ENCODE measurements around the gene XXYLT1. TPM values are rescaled to one million over a fixed set of nuclear protein-coding genes. Genes with fewer than 3 reads are reported as not detected.

Gene XXYLT1
- total and polyA plus RNA-seq, 2 of the 8 experiments (the other 6 are each of a cell fraction or from before 2014, with no cell fraction given), result 18.9 to 23.8 TPM

DNA sequence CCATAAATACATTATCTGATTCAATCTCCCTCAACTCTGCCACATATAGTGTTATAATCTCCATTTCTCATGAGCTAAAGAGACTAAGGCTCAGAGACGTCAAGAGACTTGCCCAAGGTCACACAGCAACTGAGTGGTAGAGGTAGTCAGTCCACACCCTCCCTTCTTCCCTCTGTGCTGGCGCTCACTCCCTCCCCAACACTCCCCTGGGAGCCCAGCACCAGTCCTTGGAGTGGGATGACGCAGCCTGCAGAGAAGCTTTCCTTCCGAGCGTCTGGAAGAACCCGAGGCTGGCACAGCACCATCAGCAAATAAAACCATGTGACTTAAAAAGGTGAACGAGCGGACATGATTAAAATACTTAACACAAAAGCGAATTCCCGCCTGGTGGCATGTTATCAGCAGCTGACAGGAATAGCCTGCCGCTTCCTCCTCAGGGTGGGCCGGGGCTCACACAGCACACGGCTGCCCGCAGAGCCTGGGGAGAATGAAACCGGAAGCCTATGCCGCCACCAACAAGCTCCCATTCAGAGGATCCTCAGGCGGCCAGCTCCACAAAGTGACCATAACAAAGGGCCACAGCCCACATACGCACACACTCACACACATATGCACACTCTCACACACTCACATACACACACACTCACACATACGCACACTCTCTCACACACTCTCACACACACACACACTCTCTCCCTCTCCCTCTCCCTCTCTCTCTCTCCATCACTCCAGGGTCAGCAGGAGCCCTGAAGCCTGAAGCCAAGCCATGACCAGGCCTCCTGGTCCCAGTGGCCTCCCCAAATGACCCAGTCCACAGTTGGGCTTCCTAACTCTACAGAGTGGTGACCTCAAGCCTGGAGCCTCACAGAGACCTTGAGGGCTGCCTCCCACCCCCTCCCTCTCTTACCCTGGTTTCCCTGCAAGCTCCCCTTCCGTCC lies 120.5 kb downstream of the XXYLT1 start (continued):
- TF ChIP-seq HDAC2 (IDR thresholded peaks at IDR 0.05; ENCODE audit: borderline replicate concordance in 1 of 2, low read depth in 2 of 2, low read length in 2 of 2), result peak in 1 of 2 experiments; percentile 24; a peak in 1 of 4 replicates
- TF ChIP-seq HDAC6 (IDR thresholded peaks at IDR 0.05; ENCODE audit: low read depth, low read length), result no peak
- TF ChIP-seq SIN3A (conservative IDR thresholded peaks at IDR 0.05 in 1 of 2, IDR thresholded peaks at IDR 0.05 in 1 of 2; ENCODE audit: low read depth in 1 of 2, low read length in 2 of 2), result no peak
- no peak for TF ChIP-seq POLR2A (IDR thresholded peaks at IDR 0.05; ENCODE audit: control extremely low read depth in 1 of 2, low read depth in 2 of 2, low read length in 2 of 2)
- TF ChIP-seq RFX5 (IDR thresholded peaks at IDR 0.05; ENCODE audit: borderline replicate concordance, low read depth, low read length), result no peak
- TF ChIP-seq, protein P1, sequence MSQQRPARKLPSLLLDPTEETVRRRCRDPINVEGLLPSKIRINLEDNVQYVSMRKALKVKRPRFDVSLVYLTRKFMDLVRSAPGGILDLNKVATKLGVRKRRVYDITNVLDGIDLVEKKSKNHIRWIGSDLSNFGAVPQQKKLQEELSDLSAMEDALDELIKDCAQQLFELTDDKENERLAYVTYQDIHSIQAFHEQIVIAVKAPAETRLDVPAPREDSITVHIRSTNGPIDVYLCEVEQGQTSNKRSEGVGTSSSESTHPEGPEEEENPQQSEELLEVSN (IDR thresholded peaks at IDR 0.05), result peak; percentile 80
- no peak for TF ChIP-seq TAF7 (optimal IDR thresholded peaks at IDR 0.05; ENCODE audit: borderline replicate concordance, low read depth, low read length)
- no peak for TF ChIP-seq SAP30 (IDR thresholded peaks at IDR 0.05; ENCODE audit: insufficient read depth, insufficient replicate concordance, low read length)
- TF ChIP-seq, protein P2, sequence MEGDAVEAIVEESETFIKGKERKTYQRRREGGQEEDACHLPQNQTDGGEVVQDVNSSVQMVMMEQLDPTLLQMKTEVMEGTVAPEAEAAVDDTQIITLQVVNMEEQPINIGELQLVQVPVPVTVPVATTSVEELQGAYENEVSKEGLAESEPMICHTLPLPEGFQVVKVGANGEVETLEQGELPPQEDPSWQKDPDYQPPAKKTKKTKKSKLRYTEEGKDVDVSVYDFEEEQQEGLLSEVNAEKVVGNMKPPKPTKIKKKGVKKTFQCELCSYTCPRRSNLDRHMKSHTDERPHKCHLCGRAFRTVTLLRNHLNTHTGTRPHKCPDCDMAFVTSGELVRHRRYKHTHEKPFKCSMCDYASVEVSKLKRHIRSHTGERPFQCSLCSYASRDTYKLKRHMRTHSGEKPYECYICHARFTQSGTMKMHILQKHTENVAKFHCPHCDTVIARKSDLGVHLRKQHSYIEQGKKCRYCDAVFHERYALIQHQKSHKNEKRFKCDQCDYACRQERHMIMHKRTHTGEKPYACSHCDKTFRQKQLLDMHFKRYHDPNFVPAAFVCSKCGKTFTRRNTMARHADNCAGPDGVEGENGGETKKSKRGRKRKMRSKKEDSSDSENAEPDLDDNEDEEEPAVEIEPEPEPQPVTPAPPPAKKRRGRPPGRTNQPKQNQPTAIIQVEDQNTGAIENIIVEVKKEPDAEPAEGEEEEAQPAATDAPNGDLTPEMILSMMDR (IDR thresholded peaks at IDR 0.05; ENCODE audit: control extremely low read depth in 1 of 3, insufficient read depth in 1 of 3, low read depth in 1 of 3, low read length in 3 of 3), result no peak
- TF ChIP-seq TEAD4 (IDR thresholded peaks at IDR 0.05; ENCODE audit: low read depth, low read length), result no peak
- TF ChIP-seq SIX5 (IDR thresholded peaks at IDR 0.05; ENCODE audit: low read depth, low read length), result no peak
- TF ChIP-seq SP4 (IDR thresholded peaks at IDR 0.05; ENCODE audit: low read length), result no peak
- no peak for TF ChIP-seq BACH1 (IDR thresholded peaks at IDR 0.05; ENCODE audit: low read length)
- 0 out of 2 replicates have a peak, but pooled peaks have one; percentile 14 for TF ChIP-seq SP1 (IDR thresholded peaks at IDR 0.05; ENCODE audit: low read depth, low read length)
- no peak for TF ChIP-seq POU5F1 (IDR thresholded peaks at IDR 0.05; ENCODE audit: low read depth, low read length)
- no peak for TF ChIP-seq JUND (IDR thresholded peaks at IDR 0.05; ENCODE audit: low read length)
- TF ChIP-seq, protein P3, sequence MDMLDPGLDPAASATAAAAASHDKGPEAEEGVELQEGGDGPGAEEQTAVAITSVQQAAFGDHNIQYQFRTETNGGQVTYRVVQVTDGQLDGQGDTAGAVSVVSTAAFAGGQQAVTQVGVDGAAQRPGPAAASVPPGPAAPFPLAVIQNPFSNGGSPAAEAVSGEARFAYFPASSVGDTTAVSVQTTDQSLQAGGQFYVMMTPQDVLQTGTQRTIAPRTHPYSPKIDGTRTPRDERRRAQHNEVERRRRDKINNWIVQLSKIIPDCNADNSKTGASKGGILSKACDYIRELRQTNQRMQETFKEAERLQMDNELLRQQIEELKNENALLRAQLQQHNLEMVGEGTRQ (IDR thresholded peaks at IDR 0.05; ENCODE audit: low read length), result no peak; the same call in 1 of the 2 replicates
- TF ChIP-seq NRF1 (IDR thresholded peaks at IDR 0.05; ENCODE audit: low read depth, low read length), result no peak
- TF ChIP-seq ASH2L (IDR thresholded peaks at IDR 0.05; ENCODE audit: low read length), result peak; percentile 80
